Measurements from ENCODE around the gene NFIC.
"Not testable (repeated sequence)": the region's sequence is repeated elsewhere in the genome, so short reads cannot be mapped to it uniquely, and the experiment has no call there.

Gene NFIC

GRCh38 chr19:3336680-3337523 lies 29.5 kb upstream of the NFIC start:
- DNase-seq (ENCODE audit: low read depth in 2 of 2) = no peak

- peak in 1 of 2 donors; percentile 18 for DNase-seq (ENCODE audit: low read depth in 2 of 2)
Observed at GRCh38 chr19:3338541-3339181, 27.7 kb upstream of the NFIC start.

- no peak for DNase-seq (ENCODE audit: low read depth in 2 of 2)
Observed at GRCh38 chr19:3340340-3340739, 26.0 kb upstream of the NFIC start.

GRCh38 chr19:3342246-3342645 lies 24.1 kb upstream of the NFIC start:
- no peak for DNase-seq (ENCODE audit: low read depth in 2 of 2)

GRCh38 chr19:3342962-3343361 lies 23.4 kb upstream of the NFIC start:
- not testable (repeated sequence) for DNase-seq (ENCODE audit: low read depth in 2 of 2)

- DNase-seq (ENCODE audit: low read depth in 2 of 2) = no peak
Observed at GRCh38 chr19:3343619-3344502, 22.5 kb upstream of the NFIC start.

- DNase-seq (ENCODE audit: low read depth in 2 of 2) = no peak
Observed at GRCh38 chr19:3344608-3345598, 21.5 kb upstream of the NFIC start.

- DNase-seq (ENCODE audit: low read depth in 2 of 2) = no peak
Observed at GRCh38 chr19:3345850-3346460, 20.4 kb upstream of the NFIC start.

GRCh38 chr19:3346677-3347353 lies 19.6 kb upstream of the NFIC start:
- no peak for DNase-seq (ENCODE audit: low read depth in 2 of 2)

- no peak for DNase-seq (ENCODE audit: low read depth in 2 of 2)
Observed at GRCh38 chr19:3348042-3348441, 18.3 kb upstream of the NFIC start.

- not testable (repeated sequence) for DNase-seq (ENCODE audit: low read depth in 2 of 2)
Observed at GRCh38 chr19:3348469-3348868, 17.9 kb upstream of the NFIC start.

GRCh38 chr19:3350014-3350663 lies 16.2 kb upstream of the NFIC start:
- DNase-seq (ENCODE audit: low read depth in 2 of 2) = no peak

- no peak for DNase-seq (ENCODE audit: low read depth in 2 of 2)
Observed at GRCh38 chr19:3351702-3352447, 14.5 kb upstream of the NFIC start.

GRCh38 chr19:3353493-3353892 lies 12.9 kb upstream of the NFIC start:
- no peak for DNase-seq (ENCODE audit: low read depth in 2 of 2)

- no peak for DNase-seq (ENCODE audit: low read depth in 2 of 2)
Observed at GRCh38 chr19:3356805-3357204, 9.6 kb upstream of the NFIC start.

GRCh38 chr19:3357271-3357991 lies 9.0 kb upstream of the NFIC start:
- no peak for DNase-seq (ENCODE audit: low read depth in 2 of 2)

- DNase-seq (ENCODE audit: low read depth in 2 of 2) = no peak
Observed at GRCh38 chr19:3357992-3358688, 8.2 kb upstream of the NFIC start.

GRCh38 chr19:3358689-3359014 lies 7.7 kb upstream of the NFIC start:
- no peak for DNase-seq (ENCODE audit: low read depth in 2 of 2)

Data from activated CD4-positive, alpha-beta T cell treated with anti-CD3 and anti-CD28 coated beads for 24 hours (primary cell).